Spleen (tissue), 11 donors: Measurements from ENCODE around the gene SNRPD1. TPM values are rescaled to one million over a fixed set of nuclear protein-coding genes. Genes with fewer than 3 reads are reported as not detected.
"Not testable (repeated sequence)": the region's sequence is repeated elsewhere in the genome, so short reads cannot be mapped to it uniquely, and the experiment has no call there.

Source experiments
- DNase-seq: peaks from one replicate; pipeline ENCODE4 v3.0.0-alpha.2; 2020
- H3K27ac ChIP-seq, 8 donors: fragments of 200-600 bp; sonication (generic) in 7 of 8; 1 replicate in 4 of 8; 2 replicates in 4 of 8; pipeline versions ENCODE4 v1.5.0 to v1.8.0; 2016 to 2021; ENCODE audit warnings: inconsistent platforms in 4 of 8, mild to moderate bottlenecking in 4 of 8, moderate library complexity in 1 of 8
- H3K27me3 ChIP-seq, 7 donors: fragments of 200-600 bp; sonication (generic) in 6 of 7; replicated peaks in 1 of 7; 1 replicate in 4 of 7; 2 replicates in 3 of 7; pipeline versions ENCODE4 v1.5.0 to v1.8.0; 2016 to 2021; ENCODE audit warnings: inconsistent platforms in 3 of 7, mild to moderate bottlenecking in 1 of 7
- H3K36me3 ChIP-seq, 6 donors: fragments of 200-600 bp; sonication (generic) in 5 of 6; 1 replicate in 4 of 6; 2 replicates in 2 of 6; pipeline versions ENCODE4 v1.5.0 to v1.8.0; 2016 to 2021; ENCODE audit warnings: inconsistent platforms in 2 of 6
- H3K4me1 ChIP-seq, 6 donors: fragments of 200-600 bp; sonication (generic) in 5 of 6; 1 replicate in 3 of 6; 2 replicates in 3 of 6; pipeline versions ENCODE4 v1.5.0 to v1.8.0; 2016 to 2021; ENCODE audit warnings: inconsistent platforms in 3 of 6
- H3K4me3 ChIP-seq, 8 donors: fragments of 200-600 bp; sonication (generic) in 7 of 8; 1 replicate in 4 of 8; 2 replicates in 4 of 8; pipeline versions ENCODE4 v1.5.0 to v1.8.0; 2016 to 2021; ENCODE audit warnings: inconsistent platforms in 4 of 8, mild to moderate bottlenecking in 4 of 8, moderate library complexity in 2 of 8
- H3K9me3 ChIP-seq, 8 donors: fragments of 200-600 bp; sonication (generic) in 7 of 8; 1 replicate in 4 of 8; 2 replicates in 4 of 8; pipeline versions ENCODE4 v1.5.0 to v1.8.0; 2016 to 2021; ENCODE audit warnings: inconsistent platforms in 4 of 8
- POLR2A ChIP-seq, 3 donors: fragments of 450-650 bp; IDR thresholded peaks; one replicate each; pipeline ENCODE4 v1.5.1; 2017; ENCODE audit warnings: antibody characterized with exemption in 3 of 3, mild to moderate bottlenecking in 1 of 3
- POLR2AphosphoS5 ChIP-seq, 3 donors: sonication (generic); formaldehyde crosslinking; IDR thresholded peaks; one replicate each; pipeline ENCODE4 v1.5.1; 2017; ENCODE audit warnings: antibody characterized with exemption in 3 of 3
- WGBS, 5 donors: extraction: QIAGEN DNeasy Blood & Tissue Kit in 3 of 5; methylation state at CpG; one replicate each; pipeline versions ENCODE4 v1.1.5 to v1.1.7; 2013 to 2018; 5-methylcytosine and 5-hydroxymethylcytosine counted together
- intact Hi-C: fragments of 100-400 bp; cut with DNase I; formaldehyde crosslinking; loops from one replicate; pipeline ENCODE4 v1.15.0; 2023; ENCODE audit warnings: low total_unique reads
- polyA plus RNA-seq, 3 donors: library from polyadenylated mRNA; stranded (reverse); fragments of 200-250 nt; gene quantifications; one replicate each; pipeline ENCODE4 v1.2.1, GENCODE V29; 2013
- total RNA-seq, 7 donors: library from RNA; depleted of rRNA in 3 of 7; stranded (reverse); fragments of >200 nt in 3 of 7; fragmentation: NEBNext Ultra II Directional in 4 of 7; extraction: Animal tissue kit (Norgen Biotek cat#: 25700) in 4 of 7; gene quantifications; one replicate each; pipeline versions ENCODE4 v1.1.0 to v1.2.1, GENCODE V29; 2016 to 2021
- TF ChIP-seq, protein P1 (sequence below), 11 experiments: fragments of 200-600 bp in 7 of 11; fragments of 450-650 bp in 4 of 11; sonication (generic) in 4 of 11; IDR thresholded peaks in 8 of 11; conservative IDR thresholded peaks in 3 of 11; 1 replicate in 7 of 11; 2 replicates in 4 of 11; pipeline versions ENCODE4 v1.4.0 to v1.8.0; 2016 to 2021; ENCODE audit warnings: antibody characterized with exemption in 11 of 11, inconsistent platforms in 4 of 11, mild to moderate bottlenecking in 1 of 11
- donor health status: healthy with polysubstance abuse.
- donor health status: DM: no; HTN: no; CAD: no; lungs with moderate emphysema.
- donor health status: DM: no; HTN: no; CAD: no.
- donor health status: Bipolar disorder and iron deficiency.
- donor health status: healthy.
- donor health status: DM: no; HTN: no; CAD: no.
- donor health status: DM: yes; HTN: yes; CAD: no.

The SNRPD1 gene
- total and polyA plus RNA-seq, 10 donors, result 5.6 to 52.6 (median 27.8) TPM

DNA sequence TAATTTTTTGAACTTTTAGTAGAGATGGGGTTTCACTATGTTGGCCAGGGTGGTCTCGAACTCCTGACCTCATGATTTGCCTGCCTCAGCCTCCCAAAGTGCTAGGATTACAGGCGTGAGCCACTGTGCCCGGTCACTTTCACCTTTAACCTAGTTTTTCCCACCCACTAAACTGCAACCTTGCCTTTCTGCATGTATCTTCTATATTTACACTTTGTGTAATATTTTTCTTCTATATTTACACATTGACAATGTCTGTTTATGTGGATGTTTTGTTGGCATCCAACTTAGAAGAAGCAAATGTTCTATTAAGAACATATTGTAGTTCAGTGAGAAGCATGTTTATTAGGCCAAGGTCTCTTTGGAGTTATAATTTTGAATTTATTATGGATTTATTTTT is 26.7 kb downstream of the SNRPD1 start:
- WGBS, 5 donors, result 89 to 98% (median 91%) methylated on average over 3 of the region's 3 CpGs
- H3K9me3 ChIP-seq, result no peaks in the 10 kb centered on the region
- peaks cover 0 to 21% (median 0%) of the 10 kb centered on the region in 6 donors for H3K36me3 ChIP-seq
- no peaks in the 10 kb centered on the region for H3K4me1 ChIP-seq
- no peak overlapping the region for H3K27ac ChIP-seq
- H3K27me3 ChIP-seq, result no peaks in the 10 kb centered on the region
- no peak for DNase-seq
- no peak overlapping the region for H3K4me3 ChIP-seq
- intact Hi-C loops, result no loop called here
- TF ChIP-seq, protein P1, sequence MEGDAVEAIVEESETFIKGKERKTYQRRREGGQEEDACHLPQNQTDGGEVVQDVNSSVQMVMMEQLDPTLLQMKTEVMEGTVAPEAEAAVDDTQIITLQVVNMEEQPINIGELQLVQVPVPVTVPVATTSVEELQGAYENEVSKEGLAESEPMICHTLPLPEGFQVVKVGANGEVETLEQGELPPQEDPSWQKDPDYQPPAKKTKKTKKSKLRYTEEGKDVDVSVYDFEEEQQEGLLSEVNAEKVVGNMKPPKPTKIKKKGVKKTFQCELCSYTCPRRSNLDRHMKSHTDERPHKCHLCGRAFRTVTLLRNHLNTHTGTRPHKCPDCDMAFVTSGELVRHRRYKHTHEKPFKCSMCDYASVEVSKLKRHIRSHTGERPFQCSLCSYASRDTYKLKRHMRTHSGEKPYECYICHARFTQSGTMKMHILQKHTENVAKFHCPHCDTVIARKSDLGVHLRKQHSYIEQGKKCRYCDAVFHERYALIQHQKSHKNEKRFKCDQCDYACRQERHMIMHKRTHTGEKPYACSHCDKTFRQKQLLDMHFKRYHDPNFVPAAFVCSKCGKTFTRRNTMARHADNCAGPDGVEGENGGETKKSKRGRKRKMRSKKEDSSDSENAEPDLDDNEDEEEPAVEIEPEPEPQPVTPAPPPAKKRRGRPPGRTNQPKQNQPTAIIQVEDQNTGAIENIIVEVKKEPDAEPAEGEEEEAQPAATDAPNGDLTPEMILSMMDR (IDR thresholded peaks at IDR 0.05 in 8 of 11, conservative IDR thresholded peaks at IDR 0.05 in 3 of 11), result no peak
- TF ChIP-seq POLR2A (IDR thresholded peaks at IDR 0.05), result no peak
- no peak for TF ChIP-seq POLR2AphosphoS5 (IDR thresholded peaks at IDR 0.05)

DNA sequence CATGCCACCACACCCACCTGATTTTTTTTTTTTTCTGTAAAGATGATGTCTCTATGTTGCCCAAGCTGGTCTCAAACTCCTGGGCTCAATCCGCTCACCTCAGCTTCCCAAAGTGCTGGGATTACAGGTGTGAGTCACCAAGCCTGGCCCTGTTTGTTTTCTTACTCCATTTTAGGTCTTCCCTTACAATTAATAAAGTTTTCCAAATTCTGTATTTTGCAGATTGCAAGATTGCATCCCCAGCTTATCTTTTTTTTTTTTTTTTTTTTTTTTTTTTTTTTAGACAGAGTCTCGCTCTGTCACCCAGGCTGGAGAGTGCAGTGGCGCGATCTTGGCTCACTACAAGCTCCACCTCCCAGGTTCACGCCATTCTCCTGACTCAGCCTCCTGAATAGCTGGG is 28.3 kb downstream of the SNRPD1 start:
- DNase-seq, H3K36me3 ChIP-seq, H3K27ac ChIP-seq, H3K27me3 ChIP-seq, H3K9me3 ChIP-seq, H3K4me1 ChIP-seq, H3K4me3 ChIP-seq, intact Hi-C loops: not testable (repeated sequence)
- 92 to 99% (median 97%) methylated on average over 5 of the region's 5 CpGs for WGBS, 5 donors

DNA sequence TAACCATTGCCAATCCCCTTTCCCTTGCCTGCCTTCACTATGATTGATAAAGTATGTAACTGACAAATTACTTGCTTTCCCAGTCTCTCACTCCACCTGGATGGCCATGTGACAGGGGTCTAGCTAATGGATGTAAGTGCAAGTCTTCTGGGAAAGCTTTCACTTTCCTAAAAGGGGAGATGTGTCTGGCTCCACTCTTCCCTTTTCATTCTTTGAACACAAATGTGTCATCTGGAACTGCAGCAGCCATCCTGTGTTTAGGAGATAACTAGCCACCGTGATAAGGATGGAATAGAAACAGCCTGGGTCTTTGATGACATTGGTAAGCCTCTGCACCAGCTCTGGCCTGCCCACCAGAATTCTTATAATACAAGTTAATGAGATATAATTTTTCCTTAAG is 38.2 kb downstream of the SNRPD1 start:
- DNase-seq, result no peak
- H3K27me3 ChIP-seq, result no peaks in the 10 kb centered on the region
- no peak overlapping the region for H3K27ac ChIP-seq
- TF ChIP-seq POLR2A (IDR thresholded peaks at IDR 0.05) (no peak), POLR2AphosphoS5 (IDR thresholded peaks at IDR 0.05) (no peak)
- TF ChIP-seq, protein P1 (IDR thresholded peaks at IDR 0.05 in 8 of 11, conservative IDR thresholded peaks at IDR 0.05 in 3 of 11), result no peak
- no peaks in the 10 kb centered on the region for H3K9me3 ChIP-seq
- H3K4me1 ChIP-seq, result no peaks in the 10 kb centered on the region
- intact Hi-C loops, result no loop called here
- H3K4me3 ChIP-seq, result no peak overlapping the region
- WGBS, 5 donors, result 65 to 100% (median 88%) methylated on average over 1 of the region's 1 CpG
- H3K36me3 ChIP-seq, result peaks cover 0 to 61% (median 2%) of the 10 kb centered on the region in 6 donors

DNA sequence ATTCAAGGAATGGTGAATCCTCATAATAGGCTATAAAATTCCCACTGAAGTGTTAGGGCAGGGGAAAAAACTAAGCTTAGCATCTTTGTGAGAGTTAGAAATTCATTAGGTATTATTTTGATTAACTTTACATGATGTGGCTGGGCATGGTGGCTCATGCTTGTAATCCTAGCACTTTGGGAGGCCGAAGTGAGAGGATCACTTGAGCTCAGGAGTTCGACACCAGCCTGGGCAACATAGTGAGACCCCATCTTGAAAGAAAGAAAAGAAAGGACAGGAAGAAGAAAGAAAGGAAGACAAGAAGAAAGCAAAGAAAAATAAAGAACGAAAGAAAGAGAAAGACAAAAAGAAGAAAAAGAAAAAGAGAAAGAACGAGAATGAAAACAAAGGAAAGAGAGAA is 40.0 kb downstream of the SNRPD1 start:
- intact Hi-C loops, result no loop called here
- TF ChIP-seq, protein P1 (IDR thresholded peaks at IDR 0.05 in 8 of 11, conservative IDR thresholded peaks at IDR 0.05 in 3 of 11), result no peak
- no peak for TF ChIP-seq POLR2AphosphoS5 (IDR thresholded peaks at IDR 0.05)
- TF ChIP-seq POLR2A (IDR thresholded peaks at IDR 0.05), result no peak

DNA sequence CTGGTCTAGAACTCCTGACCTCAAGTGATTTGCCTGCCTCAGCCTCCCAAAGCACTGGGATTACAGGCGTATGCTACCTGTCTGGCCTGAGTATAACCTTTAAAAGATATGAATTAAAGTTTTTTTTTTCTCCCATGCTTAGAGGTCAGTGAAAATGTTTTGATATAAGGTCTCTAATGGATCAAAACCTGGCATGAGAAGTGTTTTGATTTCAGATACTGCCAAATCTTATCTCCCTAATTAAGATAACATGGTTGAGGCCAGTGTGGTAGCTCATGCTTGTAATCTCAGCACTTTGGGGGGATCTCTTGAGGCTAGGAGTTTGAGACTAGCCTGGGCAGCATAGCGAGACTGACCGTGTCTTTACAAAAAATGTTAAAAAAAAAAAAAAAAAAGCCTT is 41.2 kb downstream of the SNRPD1 start:
- Histone ChIP-seq H3K27me3 (no peaks in the 10 kb centered on the region), H3K4me3 (no peak overlapping the region), H3K36me3 (peaks cover 0 to 92% (median 11%) of the 10 kb centered on the region in 6 donors), H3K9me3 (no peaks in the 10 kb centered on the region), H3K4me1 (no peaks in the 10 kb centered on the region), H3K27ac (no peak overlapping the region)
- TF ChIP-seq POLR2A (IDR thresholded peaks at IDR 0.05) (no peak), POLR2AphosphoS5 (IDR thresholded peaks at IDR 0.05) (no peak)
- TF ChIP-seq, protein P1 (IDR thresholded peaks at IDR 0.05 in 8 of 11, conservative IDR thresholded peaks at IDR 0.05 in 3 of 11), result no peak
- intact Hi-C loops, result no loop called here
- WGBS, 5 donors, result 96 to 98% (median 96%) methylated on average over 3 of the region's 3 CpGs
- DNase-seq, result no peak

More for the DNA sequence above, 40.0 kb downstream of the SNRPD1 start:
- H3K36me3 ChIP-seq, result peaks cover 0 to 79% (median 9%) of the 10 kb centered on the region in 6 donors
- no peak overlapping the region for H3K27ac ChIP-seq
- H3K4me3 ChIP-seq, result no peak overlapping the region
- no peak for DNase-seq
- WGBS, 5 donors, result 94 to 98% (median 97%) methylated on average over 4 of the region's 4 CpGs
- H3K27me3 ChIP-seq, result no peaks in the 10 kb centered on the region
- H3K9me3 ChIP-seq, result no peaks in the 10 kb centered on the region
- no peaks in the 10 kb centered on the region for H3K4me1 ChIP-seq
